ENCODE results near the gene SELENOM. TPM values are rescaled to one million over a fixed set of nuclear protein-coding genes. Genes with fewer than 3 reads are reported as not detected.

SELENOM gene
- total RNA-seq, 4 donors from 2014 or later = 31.4 to 89.1 (median 43.7) TPM

- TF ChIP-seq CTCF (IDR thresholded peaks at IDR 0.05) (peak in 4 of 6 experiments; percentile 10 to 58 (median 50)), POLR2A (IDR thresholded peaks at IDR 0.05) (no peak)
- peak in 2 of 3 donors; percentile 47 to 52 for DNase-seq
Measured at GRCh38 chr22:31150615-31151014, 43.2 kb upstream of the SELENOM start.

GRCh38 chr22:31148953-31149627 is 41.7 kb upstream of the SELENOM start:
- H3K4me3 ChIP-seq = no peak overlapping the region
- H3K27me3 ChIP-seq = no peaks in the 10 kb centered on the region
- DNase-seq = peak; percentile 43 to 81 (median 78)
- H3K36me3 ChIP-seq = no peaks in the 10 kb centered on the region
- peaks cover 0 to 8% (median 0%) of the 10 kb centered on the region in 4 donors for H3K4me1 ChIP-seq
- H3K27ac ChIP-seq = peak overlapping the region in 3 of 4 donors; percentile 25 to 41 (median 36)
- no peak for TF ChIP-seq POLR2A (IDR thresholded peaks at IDR 0.05)
- peak; percentile 21 to 97 (median 87) for TF ChIP-seq CTCF (IDR thresholded peaks at IDR 0.05)
- H3K9me3 ChIP-seq = no peaks in the 10 kb centered on the region

More at GRCh38 chr22:31150615-31151014, 43.2 kb upstream of the SELENOM start:
- Histone ChIP-seq H3K36me3 (no peaks in the 10 kb centered on the region), H3K4me1 (peaks cover 0 to 11% (median 0%) of the 10 kb centered on the region in 4 donors), H3K4me3 (no peak overlapping the region), H3K27ac (no peak overlapping the region), H3K9me3 (no peaks in the 10 kb centered on the region), H3K27me3 (no peaks in the 10 kb centered on the region)

- Histone ChIP-seq H3K4me3 (no peak overlapping the region), H3K27me3 (no peaks in the 10 kb centered on the region), H3K9me3 (no peaks in the 10 kb centered on the region), H3K36me3 (no peaks in the 10 kb centered on the region), H3K27ac (peak overlapping the region in 3 of 4 donors; percentile 25 to 41 (median 36)), H3K4me1 (peaks cover 0 to 8% (median 0%) of the 10 kb centered on the region in 4 donors)
- DNase-seq = no peak
- TF ChIP-seq POLR2A (IDR thresholded peaks at IDR 0.05) (no peak), CTCF (IDR thresholded peaks at IDR 0.05) (no peak)
Measured at GRCh38 chr22:31148488-31148887, 41.1 kb upstream of the SELENOM start.

- Histone ChIP-seq H3K4me1 (peaks cover 0 to 8% (median 0%) of the 10 kb centered on the region in 4 donors), H3K27ac (no peak overlapping the region), H3K27me3 (no peaks in the 10 kb centered on the region), H3K9me3 (no peaks in the 10 kb centered on the region), H3K4me3 (no peak overlapping the region), H3K36me3 (no peaks in the 10 kb centered on the region)
- DNase-seq = peak in 1 of 3 donors; percentile 68
- TF ChIP-seq CTCF (IDR thresholded peaks at IDR 0.05) = no peak
Measured at GRCh38 chr22:31144223-31144622, 36.9 kb upstream of the SELENOM start.

- Histone ChIP-seq H3K4me3 (no peak overlapping the region), H3K4me1 (peaks cover 0 to 2% (median 0%) of the 10 kb centered on the region in 4 donors), H3K36me3 (no peaks in the 10 kb centered on the region), H3K27ac (no peak overlapping the region), H3K9me3 (no peaks in the 10 kb centered on the region), H3K27me3 (no peaks in the 10 kb centered on the region)
- no peak for TF ChIP-seq POLR2A (IDR thresholded peaks at IDR 0.05)
- no peak for TF ChIP-seq CTCF (IDR thresholded peaks at IDR 0.05)
- DNase-seq = no peak
Measured at GRCh38 chr22:31143537-31143936, 36.2 kb upstream of the SELENOM start.
